ENCODE results near the gene C14orf132.

DNA sequence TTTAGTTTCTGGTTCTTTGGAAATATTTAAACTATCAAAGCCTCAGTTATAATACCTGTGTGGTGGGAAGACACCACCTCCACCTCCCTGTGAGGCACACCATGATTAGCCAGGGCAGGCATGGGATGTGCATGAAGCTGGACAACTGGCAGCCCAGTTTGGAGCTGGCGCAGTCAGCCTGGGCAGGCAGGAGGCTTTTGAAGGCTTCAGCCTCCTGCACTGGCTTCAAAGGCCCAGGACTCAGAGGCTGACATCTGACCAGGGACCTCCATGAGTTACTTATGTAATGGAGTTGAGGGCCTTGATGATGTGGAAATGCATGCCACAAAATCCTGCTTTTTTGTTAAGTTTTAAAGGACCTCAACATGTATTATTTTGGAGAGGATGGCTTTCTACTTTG is 30.3 kb downstream of the C14orf132 start:
- TF ChIP-seq POLR2A (IDR thresholded peaks at IDR 0.05; ENCODE audit: low read depth, low read length) (no peak), TAF1 (IDR thresholded peaks at IDR 0.05; ENCODE audit: borderline replicate concordance, low read depth, low read length) (no peak), POLR2AphosphoS5 (IDR thresholded peaks at IDR 0.05; ENCODE audit: low read depth, low read length) (no peak)

All from GM12892 (cell line).